GM19193 (cell line): ENCODE data around the gene RPRD1B.

ENCODE experiments used
- POLR2A ChIP-seq: IDR thresholded peaks from 4 replicates; pipeline ENCODE4 v1.6.1; 2011; ENCODE audit not compliant: insufficient read depth, insufficient read length; ENCODE audit errors: extremely low read depth

Gene RPRD1B

GRCh38 chr20:38138086-38138778, 104.7 kb downstream of the RPRD1B start:
- no peak for TF ChIP-seq POLR2A

- no peak for TF ChIP-seq POLR2A
These were observed 105.8 kb downstream of the RPRD1B start for GRCh38 chr20:38139156-38139912.

GRCh38 chr20:38139977-38140753, 106.6 kb downstream of the RPRD1B start:
- TF ChIP-seq POLR2A = no peak

GRCh38 chr20:38141204-38141888, 107.8 kb downstream of the RPRD1B start:
- no peak for TF ChIP-seq POLR2A
